Measurements from ENCODE around the gene GNG7.

Gene GNG7

DNA sequence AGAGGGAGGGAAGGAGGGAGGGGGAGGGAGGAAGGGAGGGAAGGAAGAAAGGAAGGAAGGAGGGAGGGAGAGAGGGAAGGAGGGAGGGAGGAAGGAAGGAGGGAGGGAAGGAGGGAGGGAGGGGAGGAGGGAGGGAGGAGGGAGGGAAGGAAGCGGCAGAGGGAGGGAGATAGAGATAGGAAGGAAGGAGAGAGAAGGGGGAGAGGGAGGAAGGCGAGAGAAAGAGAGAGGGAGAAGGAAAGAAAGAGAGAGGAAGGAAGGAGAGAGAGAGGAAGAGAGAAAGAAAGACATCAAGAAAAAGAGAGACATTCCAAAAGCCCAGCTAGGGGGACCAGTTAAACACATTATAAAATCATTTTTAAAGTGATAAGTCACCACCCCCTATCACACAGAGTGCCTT is 62.5 kb downstream of the GNG7 start:
- DNase-seq: no peak

DNA sequence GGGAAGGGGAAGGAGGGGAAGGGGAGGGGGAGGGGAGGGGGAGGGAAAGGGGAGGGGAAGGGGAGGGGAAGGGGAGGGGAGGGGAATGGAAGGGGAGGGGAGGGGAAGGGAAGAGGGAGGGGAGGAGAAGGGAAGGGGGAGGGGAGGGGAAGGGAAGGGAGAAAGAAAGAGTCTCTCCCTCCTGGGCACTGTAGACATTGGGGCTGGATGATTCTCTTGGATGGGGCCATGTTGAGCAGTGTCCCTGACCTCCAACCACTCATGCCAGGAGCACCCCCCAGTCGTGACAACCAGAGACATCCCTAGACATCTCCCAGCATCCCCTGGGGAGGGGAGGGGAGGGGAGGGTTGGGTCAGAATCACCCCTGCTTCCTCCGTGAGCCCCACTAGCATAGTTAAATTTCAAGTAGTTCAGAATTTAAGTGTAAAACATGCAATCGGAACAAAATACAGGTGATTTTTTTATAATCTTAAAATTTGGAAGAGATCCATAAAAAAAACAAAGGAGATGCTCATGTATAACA is 64.0 kb downstream of the GNG7 start:
- DNase-seq: no peak

DNA sequence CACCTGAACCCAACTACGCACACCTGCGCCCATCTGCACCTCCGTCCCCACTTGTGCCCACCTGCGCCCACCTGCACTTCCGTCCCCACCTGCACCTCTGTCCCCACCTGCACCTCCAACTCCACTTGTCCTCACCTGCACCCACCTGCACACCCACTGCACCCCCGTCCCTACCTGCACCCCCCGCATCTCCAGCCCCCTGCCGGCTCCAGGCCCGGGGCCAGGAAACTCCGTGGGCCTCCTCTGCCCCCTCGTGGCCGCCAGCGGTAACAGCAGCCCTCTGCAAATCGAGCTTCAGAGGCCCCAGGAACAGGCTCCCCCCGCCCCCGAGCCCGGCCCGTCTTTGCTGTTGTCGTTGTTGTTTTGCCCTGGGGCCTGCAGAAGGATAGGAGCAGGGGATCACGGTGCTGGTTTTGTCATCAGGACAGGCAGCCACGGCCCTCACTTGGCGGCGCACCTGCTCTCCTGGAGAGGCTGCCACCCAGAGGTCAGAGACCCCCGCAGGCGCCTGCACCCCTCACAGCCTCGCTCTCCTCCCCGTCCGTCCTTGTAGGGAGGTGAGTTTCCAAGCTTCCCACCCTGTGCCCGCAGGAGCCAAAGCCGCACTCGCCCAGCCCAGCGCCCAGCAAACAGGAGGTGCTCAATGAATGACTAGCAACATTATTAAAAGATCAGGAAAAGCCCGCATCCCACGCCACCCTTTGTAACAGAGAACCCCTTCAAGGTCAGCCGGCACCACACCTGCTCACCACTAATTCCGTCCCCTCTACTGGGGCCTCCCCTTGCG is 65.4 kb downstream of the GNG7 start:
- peak; percentile 74 for DNase-seq

DNA sequence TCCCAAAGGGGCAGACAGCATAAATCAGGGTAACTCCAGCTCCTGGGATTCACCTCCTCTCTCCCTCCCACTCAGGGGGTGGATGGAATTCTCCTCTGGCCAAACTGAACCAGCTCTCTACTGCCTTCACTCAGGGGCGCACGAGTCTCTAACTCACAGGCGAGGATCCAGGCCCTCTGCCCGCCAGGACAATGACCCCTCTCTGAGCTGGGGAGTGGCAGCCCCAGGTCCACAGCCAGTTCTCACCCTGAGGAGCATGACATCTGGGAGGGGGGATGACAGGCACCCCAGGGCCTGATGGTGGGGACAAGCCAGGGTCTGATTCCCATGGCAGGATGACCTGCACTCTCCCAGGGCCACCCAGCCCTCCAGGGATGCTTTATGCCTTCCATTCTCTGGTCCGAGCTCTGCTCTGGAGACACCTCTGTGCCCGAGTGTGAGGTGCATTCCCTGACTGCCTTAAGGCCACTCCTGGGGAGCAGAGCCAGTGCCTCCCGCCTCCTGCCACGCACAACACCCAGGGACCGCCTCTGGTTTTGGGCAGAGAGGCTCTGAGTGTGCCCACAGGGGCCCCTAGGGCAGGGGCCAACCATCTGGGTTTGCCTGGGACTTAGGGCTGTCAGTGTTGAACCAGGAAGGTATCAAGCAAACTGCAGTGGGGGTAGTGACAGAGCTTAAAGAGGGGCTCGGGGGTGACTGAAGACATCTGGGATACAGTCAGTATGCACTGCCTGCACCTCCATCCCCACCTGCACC is 66.2 kb downstream of the GNG7 start:
- no peak for DNase-seq

DNA sequence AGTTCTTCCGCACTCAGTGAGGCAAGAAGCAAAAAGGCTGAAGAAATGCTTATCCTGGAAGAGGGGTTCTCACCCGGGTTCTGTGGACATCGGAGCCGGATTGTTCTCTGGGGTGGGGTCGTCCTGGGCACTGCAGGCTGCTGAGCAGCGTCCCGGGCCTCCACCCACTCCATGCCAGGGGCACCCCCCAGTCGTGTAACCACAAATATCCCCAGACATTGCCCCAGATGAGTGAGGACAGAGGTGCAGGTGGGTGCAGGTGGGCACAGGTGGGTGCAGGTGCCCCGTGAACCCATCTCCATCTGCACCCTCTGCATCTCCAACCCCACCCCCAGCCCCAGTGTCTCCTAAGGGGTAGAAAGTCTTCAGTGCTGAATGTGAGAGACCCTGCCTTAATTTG is 67.5 kb downstream of the GNG7 start:
- no peak for DNase-seq

DNA sequence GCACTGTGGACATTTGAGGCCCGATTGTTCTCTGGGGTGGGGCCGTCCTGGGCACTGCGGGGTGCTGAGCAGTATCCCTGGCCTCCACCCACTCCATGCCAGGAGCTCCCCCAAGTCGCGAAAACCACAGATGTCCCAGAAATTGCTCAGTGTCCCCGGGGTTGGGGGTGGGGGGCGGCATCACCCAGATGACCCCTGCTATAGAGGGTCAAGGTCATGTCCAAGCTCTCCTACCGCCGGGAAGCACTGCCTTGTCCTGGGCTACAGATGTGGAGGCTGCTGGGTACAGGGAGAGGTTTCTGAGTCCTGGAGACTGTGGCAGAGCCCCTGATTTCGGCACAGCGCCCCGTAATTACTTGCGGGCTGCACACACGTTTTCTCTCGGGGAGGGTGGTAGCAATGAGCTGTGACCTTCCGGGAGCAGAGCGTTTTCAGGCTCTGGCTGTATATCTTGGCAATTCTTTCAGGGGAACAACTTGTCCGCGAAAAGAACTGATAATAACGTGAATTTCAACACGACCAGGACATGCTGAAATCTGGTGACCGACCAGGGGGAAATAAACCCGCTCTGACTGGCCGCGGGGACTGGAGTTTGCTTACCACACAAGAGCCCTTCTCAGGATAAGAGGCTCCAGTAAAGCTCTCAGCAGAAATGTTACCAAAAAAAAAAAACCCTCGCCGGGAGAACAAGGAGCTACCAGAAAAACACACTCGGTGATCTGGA is 68.1 kb downstream of the GNG7 start:
- no peak for DNase-seq

DNA sequence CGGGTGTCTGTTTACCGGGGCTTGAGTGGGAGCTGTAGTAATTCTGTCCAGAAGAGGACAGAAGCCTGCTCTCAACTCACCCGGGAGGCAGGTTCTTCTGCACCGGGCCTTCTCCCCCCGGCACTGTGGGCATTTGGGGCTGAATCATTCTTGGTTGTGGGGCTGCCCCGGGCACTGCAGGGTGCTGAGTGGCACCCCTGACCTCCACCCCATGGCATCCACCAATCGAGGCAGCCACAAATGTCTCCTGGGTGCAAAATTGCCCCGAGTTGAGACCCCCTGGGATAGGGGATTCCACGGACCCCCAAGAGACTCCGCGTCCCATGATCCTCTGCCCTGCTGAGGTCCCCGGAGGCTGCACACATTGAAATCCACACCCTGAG is 68.8 kb downstream of the GNG7 start:
- DNase-seq: no peak

DNA sequence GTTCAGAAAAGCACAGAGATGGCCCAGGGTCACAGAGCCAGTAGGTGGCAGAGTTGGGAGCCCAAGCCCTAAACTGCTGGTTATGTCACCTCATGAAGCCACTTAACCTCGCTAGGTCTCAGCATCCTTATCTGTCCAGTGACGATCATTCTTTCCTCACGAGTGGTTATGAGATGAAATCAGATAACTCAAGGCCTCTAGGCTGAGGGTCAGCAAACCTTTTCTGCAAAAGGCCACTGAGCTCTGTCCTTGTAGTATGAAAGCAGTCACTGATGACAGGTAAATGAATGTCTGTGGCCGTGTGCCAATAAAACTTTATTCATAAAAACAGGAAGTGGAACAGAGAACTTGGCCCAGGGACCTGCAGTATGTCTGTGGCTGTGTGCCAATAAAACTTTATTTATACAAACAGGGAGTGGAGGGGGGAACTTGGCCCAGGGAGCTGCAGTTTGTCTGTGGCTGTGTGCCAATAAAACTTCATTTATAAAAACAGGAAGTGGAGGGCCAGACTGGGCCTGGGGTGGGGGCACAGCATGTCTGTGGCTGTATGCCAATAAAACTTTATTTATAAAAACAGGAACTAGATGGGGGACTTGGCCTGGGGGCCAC is 71.2 kb downstream of the GNG7 start:
- DNase-seq: peak; percentile 54

DNA sequence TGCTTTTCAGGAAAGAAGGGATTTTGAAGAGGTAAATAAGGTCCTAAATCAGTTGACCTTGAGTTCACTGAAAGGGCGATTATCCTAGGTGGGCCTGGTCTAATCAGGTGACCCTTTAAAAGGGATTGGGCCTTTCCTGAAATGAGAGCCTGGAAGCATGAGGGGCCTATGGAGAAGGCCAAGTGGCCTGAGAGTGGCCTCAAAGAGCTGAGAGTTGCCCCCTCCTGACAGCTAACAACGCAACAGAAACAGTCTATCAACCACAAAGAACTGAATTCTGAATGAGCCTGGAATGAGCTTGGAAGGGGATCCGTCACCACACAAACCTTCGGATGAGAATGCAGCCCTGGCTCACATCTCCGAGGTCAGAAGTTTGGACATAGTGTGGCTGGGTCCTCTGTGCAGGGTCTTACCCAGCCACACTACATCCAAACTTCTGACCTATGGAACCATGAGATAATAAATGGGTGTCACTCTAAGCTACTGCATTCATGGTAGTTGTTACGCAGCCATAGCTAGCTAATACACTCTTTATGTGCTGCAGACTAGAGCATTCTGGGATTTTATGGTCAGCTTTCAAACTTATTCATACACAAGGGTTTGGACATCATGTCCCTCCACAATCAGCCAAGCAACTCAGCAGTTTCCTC is 72.0 kb downstream of the GNG7 start:
- DNase-seq: no peak

DNA sequence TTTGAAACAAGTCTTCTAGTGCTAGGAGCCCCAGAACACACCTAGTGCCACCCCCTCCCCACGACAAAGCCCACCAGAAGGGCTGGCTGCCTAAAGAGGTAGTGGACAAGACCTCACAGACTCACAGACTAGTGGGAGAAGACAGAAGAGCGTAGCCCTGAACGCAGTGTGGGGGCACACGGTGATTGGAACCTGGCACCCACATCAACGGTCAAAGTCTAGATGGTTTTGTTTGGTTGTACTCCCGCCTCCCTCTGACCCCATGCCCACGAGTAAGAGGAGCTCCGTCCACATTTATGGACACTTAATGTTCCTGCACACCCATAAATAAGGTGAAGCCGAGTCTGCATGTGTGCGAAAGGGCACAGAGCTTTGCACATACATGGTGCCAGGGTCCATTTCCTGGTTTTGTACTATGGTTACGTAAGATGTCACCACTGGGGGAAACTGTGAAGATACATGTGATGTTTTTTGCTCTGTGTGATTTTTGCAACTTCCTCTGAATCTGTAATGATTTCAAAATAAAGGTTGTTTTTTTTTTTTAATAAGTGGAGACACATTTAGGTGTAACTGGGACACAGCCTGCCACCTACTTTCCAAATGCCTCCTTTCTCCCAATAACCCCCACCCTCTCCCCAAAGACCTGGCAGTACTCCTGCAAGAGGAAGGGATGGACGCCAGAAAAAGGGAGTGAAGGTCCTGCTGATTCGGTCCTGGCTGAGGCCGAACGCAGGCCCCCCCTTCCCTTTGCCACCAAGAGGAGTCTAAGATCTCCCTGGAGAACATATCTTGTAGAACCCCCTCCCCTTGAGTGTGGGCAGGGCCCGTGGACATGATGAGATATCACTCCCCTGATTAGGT is 72.8 kb downstream of the GNG7 start:
- DNase-seq: peak; percentile 44

DNA sequence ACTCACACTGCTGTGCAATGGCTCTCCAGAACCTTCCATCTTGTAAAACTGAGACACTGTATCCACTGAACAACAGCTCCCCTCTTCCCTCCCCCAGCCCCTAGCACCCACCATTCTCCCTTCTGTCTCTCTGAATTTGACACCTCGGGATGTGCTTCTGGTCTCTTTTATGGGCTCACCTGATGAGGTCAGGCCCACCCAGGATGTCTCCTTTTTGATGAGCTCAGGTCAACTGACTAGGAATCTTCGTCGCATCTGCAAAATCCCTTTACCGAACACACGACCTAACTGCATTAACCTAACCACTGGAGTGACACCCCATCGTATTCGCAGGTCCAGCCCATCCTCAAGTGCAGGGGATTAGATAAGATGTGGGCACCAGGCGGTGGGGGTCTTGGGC is 73.9 kb downstream of the GNG7 start:
- DNase-seq: no peak

DNA sequence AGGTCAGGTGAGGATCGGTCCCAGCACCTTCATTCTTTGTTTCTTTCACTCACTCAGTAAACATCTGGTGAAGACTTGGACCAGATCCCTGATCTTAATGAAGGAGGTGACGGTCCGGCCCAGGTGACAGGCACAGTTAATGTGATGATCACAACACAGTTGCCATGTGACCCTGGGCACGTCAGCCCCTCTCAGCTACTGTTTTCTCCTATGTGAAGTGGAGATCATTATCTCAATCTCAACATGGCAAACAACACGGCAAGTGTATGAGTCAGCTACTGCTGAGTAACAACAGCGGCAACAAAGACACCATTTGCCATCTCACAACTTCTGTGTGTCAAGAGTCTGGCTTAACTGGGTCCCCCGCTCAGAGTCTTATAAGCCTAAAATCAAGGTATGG is 74.6 kb downstream of the GNG7 start:
- DNase-seq: no peak

DNA sequence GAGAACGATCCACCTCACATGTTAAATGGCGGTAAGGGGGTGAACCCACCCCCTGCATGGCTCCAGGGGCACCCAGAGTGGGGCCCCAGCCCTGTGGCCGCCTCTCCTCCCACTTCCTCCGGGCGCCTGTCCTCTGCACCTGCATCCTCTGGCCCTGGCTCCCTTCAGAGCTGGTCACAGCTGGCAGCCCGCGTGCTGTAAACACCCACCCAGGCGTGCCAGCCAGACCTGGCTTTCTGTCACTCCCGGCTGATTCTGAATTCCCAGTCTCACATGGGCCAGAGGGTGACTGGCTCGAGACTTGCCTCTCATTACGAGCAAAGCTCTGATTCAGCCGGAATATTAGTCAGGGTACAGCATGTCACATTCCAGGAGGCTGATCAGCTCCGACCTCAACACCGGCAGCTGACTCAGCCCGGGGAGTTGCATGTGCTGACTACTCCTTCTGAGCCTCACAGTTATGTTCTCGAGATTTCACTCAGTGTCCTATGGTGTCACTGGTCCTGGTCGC is 75.1 kb downstream of the GNG7 start:
- DNase-seq: peak; percentile 73

DNA sequence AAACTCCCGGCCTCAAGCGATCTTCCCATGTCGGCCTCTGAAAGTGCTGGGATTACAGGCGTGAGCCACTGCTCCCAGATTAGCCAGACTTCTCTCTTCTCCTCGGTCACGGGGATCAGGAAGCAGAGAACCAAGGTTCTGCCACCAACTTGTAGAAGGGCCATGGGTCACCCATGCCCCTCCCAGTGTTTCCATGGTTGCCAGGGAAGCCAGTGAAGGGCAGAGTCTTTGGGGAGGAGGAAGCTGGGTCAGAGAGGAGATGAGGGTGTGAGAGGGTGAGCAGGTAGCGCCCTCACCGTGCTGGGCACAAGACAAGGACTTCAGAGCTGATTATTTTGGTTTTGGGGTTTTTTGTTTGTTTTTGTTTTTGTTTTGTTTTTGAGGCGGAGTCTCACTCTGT is 77.1 kb downstream of the GNG7 start:
- DNase-seq: peak; percentile 65

DNA sequence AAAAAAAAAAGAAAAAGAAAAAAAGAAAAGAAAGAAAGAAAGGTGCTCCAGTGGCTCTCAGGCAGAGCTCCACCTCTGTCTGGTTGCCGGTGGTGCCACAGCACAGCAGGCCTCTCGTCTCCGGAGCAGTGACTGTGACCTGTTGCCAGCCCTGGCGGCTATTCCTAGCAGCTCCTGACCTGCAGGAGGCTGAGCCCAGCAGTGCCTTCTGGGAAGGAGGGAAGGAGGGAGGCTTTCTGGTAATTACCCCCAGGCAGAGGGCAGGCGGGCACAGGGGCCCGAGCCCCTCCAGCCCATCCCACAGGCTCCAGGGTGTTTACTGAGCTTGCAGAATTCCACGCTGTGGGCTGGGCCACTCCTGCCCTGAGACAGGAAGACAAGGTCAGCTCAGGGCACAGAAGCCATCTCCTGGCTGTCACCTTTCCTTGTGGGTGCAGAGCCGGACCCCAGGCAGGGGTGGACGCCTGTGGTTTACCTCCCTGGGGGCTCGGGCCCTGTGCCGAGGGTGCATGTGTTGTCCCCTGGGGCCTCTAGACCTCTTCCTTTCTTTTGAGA is 77.9 kb downstream of the GNG7 start:
- DNase-seq: no peak

DNA sequence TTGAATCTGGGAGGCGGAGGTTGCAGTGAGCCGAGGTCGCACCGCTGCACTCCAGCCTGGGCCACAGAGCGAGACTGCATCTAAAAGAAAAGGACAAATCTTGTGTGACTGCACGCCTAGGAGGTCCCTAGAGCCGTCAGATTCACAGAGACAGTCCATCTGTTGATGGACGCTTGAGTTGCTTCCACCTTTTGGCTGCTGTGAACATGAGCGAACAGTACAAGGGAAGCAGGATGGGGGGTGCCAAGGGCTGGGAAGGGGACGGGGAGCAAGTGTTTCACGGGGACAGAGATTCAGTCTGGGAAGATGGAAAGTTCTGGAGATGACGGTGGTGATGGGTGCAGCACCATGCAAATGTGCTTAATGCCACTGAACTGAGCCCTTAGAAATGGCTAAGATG is 78.7 kb downstream of the GNG7 start:
- no peak for DNase-seq

DNA sequence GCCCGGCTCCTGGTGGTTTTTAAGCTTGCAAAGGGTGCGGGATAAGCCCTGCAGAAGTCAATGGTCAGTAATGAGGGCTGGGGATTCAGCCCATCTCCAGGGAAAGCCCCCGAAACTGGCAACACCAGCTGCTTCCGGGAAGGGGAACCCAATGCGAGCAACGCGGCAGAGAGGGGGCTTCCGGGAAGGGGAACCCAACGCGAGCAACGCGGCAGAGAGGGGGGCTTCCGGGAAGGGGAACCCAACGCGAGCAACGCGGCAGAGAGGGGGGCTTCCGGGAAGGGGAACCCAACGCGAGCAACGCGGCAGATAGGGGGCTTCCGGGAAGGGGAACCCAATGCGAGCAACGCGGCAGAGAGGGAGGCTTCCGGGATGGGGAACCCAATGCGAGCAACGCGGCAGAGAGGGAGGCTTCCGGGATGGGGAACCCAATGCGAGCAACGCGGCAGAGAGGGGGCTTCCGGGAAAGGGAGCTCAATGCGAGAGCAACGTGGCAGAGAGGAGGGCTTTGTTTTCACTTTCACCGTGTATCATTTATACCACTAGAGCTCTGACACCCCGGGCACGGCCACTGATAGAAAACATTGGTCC is 80.0 kb downstream of the GNG7 start:
- DNase-seq: peak; percentile 85

DNA sequence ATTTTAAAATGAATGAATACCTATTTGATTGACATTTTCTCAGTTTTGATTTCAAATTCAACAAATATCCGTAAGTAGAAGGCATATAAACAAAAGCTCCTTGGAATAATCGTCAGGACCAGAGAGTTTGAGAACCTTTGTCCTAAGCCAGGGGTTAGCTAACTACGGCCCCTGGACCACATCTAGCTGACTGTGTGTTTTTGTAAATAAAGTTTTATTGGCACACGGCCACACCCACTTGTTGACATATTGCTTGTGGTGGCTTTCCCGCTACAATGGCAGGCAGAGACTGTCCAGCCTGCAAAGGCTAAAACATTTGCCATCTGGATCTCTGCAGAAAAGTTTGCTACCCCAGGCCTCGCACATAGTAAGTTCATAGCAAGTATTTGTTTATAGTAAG is 83.4 kb downstream of the GNG7 start:
- no peak for DNase-seq

DNA sequence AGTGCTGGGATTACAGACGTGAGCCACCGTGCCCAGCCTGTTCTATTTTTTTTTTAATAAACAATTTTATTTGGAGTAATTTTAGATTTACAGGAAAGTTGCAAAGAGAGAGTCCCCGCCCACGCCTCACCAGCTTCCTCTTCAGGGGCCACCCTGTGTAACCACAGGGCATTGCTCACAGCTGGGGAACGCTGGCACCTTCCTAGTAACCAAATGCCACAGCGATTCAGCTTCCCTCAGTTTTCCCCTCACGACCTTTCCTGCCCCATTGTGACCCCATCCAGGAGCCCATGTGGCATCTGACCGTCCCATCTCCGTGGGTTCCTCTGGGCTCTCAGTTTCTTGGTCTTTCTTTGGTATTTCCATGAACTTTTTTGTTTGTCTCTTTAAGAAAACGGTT is 83.9 kb downstream of the GNG7 start:
- peak; percentile 81 for DNase-seq

DNA sequence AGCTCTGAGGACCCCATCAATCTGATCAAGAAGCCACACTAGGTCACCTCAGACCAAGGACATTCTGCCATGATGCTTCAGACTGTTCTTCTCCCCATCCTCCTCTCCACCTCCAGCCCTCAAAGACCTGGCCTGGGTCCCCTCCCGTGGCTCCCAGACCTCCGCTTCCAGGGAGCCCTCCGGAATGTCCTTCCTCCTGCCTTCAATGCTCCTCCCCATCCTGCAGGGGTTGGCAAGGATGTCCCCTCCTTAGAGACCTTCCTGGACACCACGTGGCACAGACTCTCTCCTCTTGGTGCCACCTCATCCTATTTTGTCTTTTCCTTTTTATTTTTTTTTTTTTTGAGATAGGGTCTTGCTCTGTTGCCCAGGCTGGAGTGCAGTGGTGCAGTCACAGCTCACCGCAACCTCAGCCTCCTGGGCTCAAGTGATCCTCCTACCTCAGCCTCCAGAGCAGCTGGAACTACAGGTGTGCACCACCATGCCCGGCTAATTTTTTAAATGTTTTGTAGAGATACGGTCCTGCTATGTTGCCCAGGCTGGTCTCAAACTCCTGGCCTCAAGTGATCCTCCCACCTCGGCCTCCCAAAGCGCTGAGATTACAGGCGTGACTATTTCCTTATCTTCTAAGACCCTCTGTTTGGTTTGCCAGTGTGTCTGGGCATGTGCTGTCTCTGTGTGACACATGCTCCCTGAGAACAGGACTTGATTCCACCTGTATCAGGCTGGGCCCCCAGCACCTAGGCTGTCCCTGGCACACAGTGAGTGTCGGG is 84.9 kb downstream of the GNG7 start:
- no peak for DNase-seq

Data from CD4-positive, alpha-beta T cell treated with Interferon gamma for 1 hour (primary cell).